Measurements from ENCODE around the gene FHIT.
"Not testable (repeated sequence)": the region's sequence is repeated elsewhere in the genome, so short reads cannot be mapped to it uniquely, and the experiment has no call there.

Gene FHIT

DNA sequence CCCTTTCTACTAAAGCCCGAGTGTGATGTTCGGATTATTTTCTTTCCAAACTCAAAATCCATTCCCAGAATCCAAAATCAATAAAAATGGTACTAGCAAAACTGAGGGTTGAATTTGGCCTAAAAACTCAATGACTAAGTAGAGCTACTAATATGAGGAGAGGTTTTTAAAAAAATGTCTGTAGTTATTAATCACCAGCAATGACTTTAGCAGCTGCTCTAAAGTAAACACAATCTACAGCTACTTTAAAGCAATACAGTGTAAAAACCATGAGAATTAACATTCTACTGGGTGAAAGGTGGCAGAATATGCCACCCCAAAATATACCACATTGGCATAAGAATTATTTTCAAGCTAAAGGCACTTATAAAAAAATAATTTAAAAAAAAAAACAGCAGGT is 23.5 kb downstream of the FHIT start:
- DNase-seq (ENCODE audit: low read depth, low spot score): no peak
- Histone ChIP-seq H3K9ac (ENCODE audit: insufficient read length, low read depth) (no peak overlapping the region), H3K9me3 (ENCODE audit: insufficient read depth, low read length) (no peaks in the 10 kb centered on the region), H3K4me3 (ENCODE audit: insufficient read length, low read depth) (no peak overlapping the region), H3K36me3 (ENCODE audit: insufficient read depth, insufficient read length, low read length) (no peaks in the 10 kb centered on the region), H3K4me1 (ENCODE audit: insufficient read depth, insufficient read length) (no peaks in the 10 kb centered on the region), H3K27me3 (ENCODE audit: insufficient read depth, insufficient read length) (no peaks in the 10 kb centered on the region)
- TF ChIP-seq ZNF274 (IDR thresholded peaks at IDR 0.05; ENCODE audit: low read depth, low read length) (no peak), YY1 (IDR thresholded peaks at IDR 0.05; ENCODE audit: insufficient read depth, insufficient read length) (no peak), SUZ12 (IDR thresholded peaks at IDR 0.05; ENCODE audit: extremely low read depth, insufficient read depth, insufficient read length) (no peak)

DNA sequence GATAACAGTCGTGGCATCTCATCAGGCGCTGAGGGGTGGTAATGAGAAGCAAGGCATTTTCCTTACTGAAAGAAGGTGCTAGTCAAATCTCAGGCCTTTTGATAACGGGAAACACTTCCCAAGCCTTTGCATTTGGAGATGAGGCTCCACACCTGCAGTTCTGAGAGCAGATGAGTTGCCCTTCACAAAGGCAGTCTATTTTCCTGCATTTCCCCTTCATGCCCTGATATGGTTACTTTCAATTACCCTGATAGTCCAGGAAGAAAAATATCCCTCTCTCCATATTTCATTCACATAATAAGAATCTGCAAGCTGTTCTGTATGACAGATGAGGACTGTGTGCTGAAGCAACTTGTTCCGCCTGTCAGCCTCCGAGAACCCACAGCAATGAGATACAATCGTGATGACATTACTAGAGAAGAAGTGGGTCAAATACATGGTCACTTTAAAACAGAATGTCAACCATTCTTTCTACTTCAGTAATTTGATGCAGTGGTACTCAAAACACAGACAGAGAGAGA is 25.0 kb downstream of the FHIT start:
- no peaks in the 10 kb centered on the region for H3K36me3 ChIP-seq (ENCODE audit: insufficient read depth, insufficient read length, low read length)
- H3K4me3 ChIP-seq (ENCODE audit: insufficient read length, low read depth): no peak overlapping the region
- no peaks in the 10 kb centered on the region for H3K27me3 ChIP-seq (ENCODE audit: insufficient read depth, insufficient read length)
- no peaks in the 10 kb centered on the region for H3K4me1 ChIP-seq (ENCODE audit: insufficient read depth, insufficient read length)
- no peaks in the 10 kb centered on the region for H3K9me3 ChIP-seq (ENCODE audit: insufficient read depth, low read length)
- H3K9ac ChIP-seq (ENCODE audit: insufficient read length, low read depth): no peak overlapping the region
- no peak for DNase-seq (ENCODE audit: low read depth, low spot score)
- TF ChIP-seq SUZ12 (IDR thresholded peaks at IDR 0.05; ENCODE audit: extremely low read depth, insufficient read depth, insufficient read length) (no peak), ZNF274 (IDR thresholded peaks at IDR 0.05; ENCODE audit: low read depth, low read length) (no peak), YY1 (IDR thresholded peaks at IDR 0.05; ENCODE audit: insufficient read depth, insufficient read length) (no peak)

DNA sequence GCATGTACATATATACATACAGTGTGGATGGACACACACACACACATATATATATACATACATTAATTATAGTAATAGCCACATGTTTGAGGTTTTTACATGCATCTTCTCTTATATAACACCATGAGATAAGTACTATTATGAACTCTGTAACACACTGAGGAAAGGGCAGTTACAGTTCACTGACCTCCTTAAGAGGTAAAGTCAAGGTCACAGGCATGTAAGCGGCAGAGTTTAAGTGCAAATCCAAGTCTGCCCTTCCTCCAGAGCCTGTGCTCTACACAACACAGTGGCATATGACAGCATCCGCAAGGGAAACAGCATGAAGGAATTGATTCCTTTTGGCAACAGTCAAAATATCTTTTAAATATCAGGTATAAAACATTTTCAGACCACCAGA is 26.4 kb downstream of the FHIT start:
- H3K36me3 ChIP-seq (ENCODE audit: insufficient read depth, insufficient read length, low read length): no peaks in the 10 kb centered on the region
- H3K9ac ChIP-seq (ENCODE audit: insufficient read length, low read depth): no peak overlapping the region
- no peaks in the 10 kb centered on the region for H3K9me3 ChIP-seq (ENCODE audit: insufficient read depth, low read length)
- DNase-seq (ENCODE audit: low read depth, low spot score): no peak
- H3K4me3 ChIP-seq (ENCODE audit: insufficient read length, low read depth): no peak overlapping the region
- no peaks in the 10 kb centered on the region for H3K27me3 ChIP-seq (ENCODE audit: insufficient read depth, insufficient read length)
- H3K4me1 ChIP-seq (ENCODE audit: insufficient read depth, insufficient read length): no peaks in the 10 kb centered on the region
- TF ChIP-seq ZNF274 (IDR thresholded peaks at IDR 0.05; ENCODE audit: low read depth, low read length): no peak
- TF ChIP-seq YY1 (IDR thresholded peaks at IDR 0.05; ENCODE audit: insufficient read depth, insufficient read length): no peak
- no peak for TF ChIP-seq SUZ12 (IDR thresholded peaks at IDR 0.05; ENCODE audit: extremely low read depth, insufficient read depth, insufficient read length)

DNA sequence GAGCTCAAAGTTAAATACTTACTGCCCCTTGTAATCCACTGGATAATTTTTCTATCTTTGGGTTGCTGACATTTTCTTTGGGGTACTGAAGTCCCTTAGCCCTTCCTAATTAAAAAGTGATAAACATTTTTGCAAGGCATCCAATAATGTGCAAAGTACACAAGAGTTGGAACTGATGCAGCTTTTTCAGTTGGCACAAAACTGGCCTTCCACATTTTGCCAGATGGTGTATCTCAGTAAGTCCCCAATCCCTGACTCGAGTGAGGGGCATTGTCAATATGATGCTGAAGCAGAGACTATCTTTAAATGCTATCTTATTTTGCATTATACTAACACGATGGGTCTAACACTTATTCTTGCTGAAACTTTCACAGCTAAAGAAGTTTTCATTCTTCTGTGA is 27.8 kb downstream of the FHIT start:
- DNase-seq (ENCODE audit: low read depth, low spot score): no peak
- Histone ChIP-seq H3K27me3 (ENCODE audit: insufficient read depth, insufficient read length) (no peaks in the 10 kb centered on the region), H3K4me1 (ENCODE audit: insufficient read depth, insufficient read length) (no peaks in the 10 kb centered on the region), H3K4me3 (ENCODE audit: insufficient read length, low read depth) (no peak overlapping the region), H3K36me3 (ENCODE audit: insufficient read depth, insufficient read length, low read length) (no peaks in the 10 kb centered on the region), H3K9me3 (ENCODE audit: insufficient read depth, low read length) (no peaks in the 10 kb centered on the region), H3K9ac (ENCODE audit: insufficient read length, low read depth) (no peak overlapping the region)
- TF ChIP-seq YY1 (IDR thresholded peaks at IDR 0.05; ENCODE audit: insufficient read depth, insufficient read length) (no peak), ZNF274 (IDR thresholded peaks at IDR 0.05; ENCODE audit: low read depth, low read length) (no peak), SUZ12 (IDR thresholded peaks at IDR 0.05; ENCODE audit: extremely low read depth, insufficient read depth, insufficient read length) (no peak)

DNA sequence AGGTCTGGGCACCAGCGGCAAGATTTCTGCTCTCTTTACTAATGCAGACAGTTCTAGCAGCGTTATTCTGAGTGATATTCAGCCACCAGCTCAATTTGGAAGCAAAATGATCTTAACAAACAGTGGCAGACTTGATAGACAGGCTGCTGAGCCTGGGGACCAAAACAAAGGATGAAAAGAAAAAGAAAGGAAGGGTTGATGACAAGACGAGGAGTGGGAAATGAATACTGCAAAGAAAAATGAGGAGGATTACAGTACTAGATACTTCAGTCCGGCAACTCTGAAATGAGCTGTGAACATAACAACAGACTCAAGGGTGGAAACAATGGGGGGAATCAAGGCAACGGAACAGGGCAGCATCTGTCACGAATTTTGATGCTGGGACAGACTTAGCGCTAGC is 28.8 kb downstream of the FHIT start:
- H3K4me1 ChIP-seq (ENCODE audit: insufficient read depth, insufficient read length): no peaks in the 10 kb centered on the region
- no peaks in the 10 kb centered on the region for H3K36me3 ChIP-seq (ENCODE audit: insufficient read depth, insufficient read length, low read length)
- TF ChIP-seq SUZ12 (IDR thresholded peaks at IDR 0.05; ENCODE audit: extremely low read depth, insufficient read depth, insufficient read length): no peak
- no peak for TF ChIP-seq YY1 (IDR thresholded peaks at IDR 0.05; ENCODE audit: insufficient read depth, insufficient read length)
- TF ChIP-seq ZNF274 (IDR thresholded peaks at IDR 0.05; ENCODE audit: low read depth, low read length): no peak
- H3K27me3 ChIP-seq (ENCODE audit: insufficient read depth, insufficient read length): no peaks in the 10 kb centered on the region
- H3K9ac ChIP-seq (ENCODE audit: insufficient read length, low read depth): no peak overlapping the region
- no peak for DNase-seq (ENCODE audit: low read depth, low spot score)
- peaks cover under 1% of the 10 kb centered on the region; the same call in 1 of the 2 replicates for H3K9me3 ChIP-seq (ENCODE audit: insufficient read depth, low read length)
- H3K4me3 ChIP-seq (ENCODE audit: insufficient read length, low read depth): no peak overlapping the region

DNA sequence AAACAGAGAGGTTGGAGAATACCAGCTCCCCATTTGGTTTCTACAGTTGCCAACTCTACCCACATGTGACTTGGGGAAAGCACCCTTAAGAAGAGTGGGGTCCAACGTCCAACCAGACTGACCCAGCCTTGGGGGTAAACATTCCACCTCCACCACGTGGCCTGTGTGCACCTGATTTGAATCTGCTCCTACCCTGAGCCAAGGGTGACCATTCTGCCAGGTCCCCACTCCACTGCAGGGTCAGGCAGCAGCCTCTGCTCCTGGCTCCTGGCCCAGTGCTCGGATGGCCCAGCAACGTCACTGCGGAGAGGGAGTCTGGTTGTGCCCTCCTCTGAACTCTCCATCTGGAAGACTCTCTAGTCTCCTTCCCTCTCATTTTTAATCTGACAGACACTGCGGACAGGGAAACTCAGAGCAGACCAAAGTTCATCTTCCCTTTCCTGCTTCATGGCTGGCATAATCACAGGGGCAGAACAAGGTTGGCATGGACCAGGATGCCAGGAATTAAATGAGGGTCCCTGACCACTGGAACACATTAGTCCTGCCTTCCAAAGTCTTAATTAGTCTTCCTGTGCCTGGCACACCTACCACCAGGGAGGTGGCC is 29.4 kb downstream of the FHIT start:
- TF ChIP-seq SUZ12 (IDR thresholded peaks at IDR 0.05; ENCODE audit: extremely low read depth, insufficient read depth, insufficient read length) (no peak), ZNF274 (IDR thresholded peaks at IDR 0.05; ENCODE audit: low read depth, low read length) (no peak), YY1 (IDR thresholded peaks at IDR 0.05; ENCODE audit: insufficient read depth, insufficient read length) (no peak)
- H3K27me3 ChIP-seq (ENCODE audit: insufficient read depth, insufficient read length): no peaks in the 10 kb centered on the region
- H3K4me3 ChIP-seq (ENCODE audit: insufficient read length, low read depth): no peak overlapping the region
- no peak overlapping the region for H3K9ac ChIP-seq (ENCODE audit: insufficient read length, low read depth)
- H3K36me3 ChIP-seq (ENCODE audit: insufficient read depth, insufficient read length, low read length): no peaks in the 10 kb centered on the region
- H3K9me3 ChIP-seq (ENCODE audit: insufficient read depth, low read length): peaks cover 5% of the 10 kb centered on the region; the same call in 1 of the 2 replicates
- DNase-seq (ENCODE audit: low read depth, low spot score): no peak
- no peaks in the 10 kb centered on the region for H3K4me1 ChIP-seq (ENCODE audit: insufficient read depth, insufficient read length)

DNA sequence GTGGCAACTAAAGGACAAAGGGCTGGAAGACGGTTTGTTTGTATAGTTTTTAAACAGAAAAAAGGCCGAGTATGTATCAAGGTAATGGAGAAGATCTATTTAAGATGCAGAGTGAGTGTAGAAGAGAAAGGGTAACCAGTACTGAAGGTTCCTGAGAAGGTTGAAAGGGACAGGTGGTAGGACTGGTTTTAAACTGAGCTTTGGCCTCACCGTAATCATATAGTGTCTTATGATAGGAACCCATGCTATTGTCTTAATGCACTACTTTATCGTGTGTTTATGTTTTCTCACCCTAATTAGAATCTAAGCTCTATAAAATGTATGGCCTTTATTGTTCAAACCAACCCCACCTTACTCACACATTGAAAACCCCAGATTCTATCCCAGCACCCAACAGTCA is 32.7 kb downstream of the FHIT start:
- TF ChIP-seq YY1 (IDR thresholded peaks at IDR 0.05; ENCODE audit: insufficient read depth, insufficient read length) (no peak), SUZ12 (IDR thresholded peaks at IDR 0.05; ENCODE audit: extremely low read depth, insufficient read depth, insufficient read length) (no peak), ZNF274 (IDR thresholded peaks at IDR 0.05; ENCODE audit: low read depth, low read length) (no peak)
- H3K27me3 ChIP-seq (ENCODE audit: insufficient read depth, insufficient read length): no peaks in the 10 kb centered on the region
- no peak overlapping the region for H3K4me3 ChIP-seq (ENCODE audit: insufficient read length, low read depth)
- DNase-seq (ENCODE audit: low read depth, low spot score): no peak
- H3K36me3 ChIP-seq (ENCODE audit: insufficient read depth, insufficient read length, low read length): no peaks in the 10 kb centered on the region
- H3K4me1 ChIP-seq (ENCODE audit: insufficient read depth, insufficient read length): no peaks in the 10 kb centered on the region
- H3K9me3 ChIP-seq (ENCODE audit: insufficient read depth, low read length): peaks cover 5% of the 10 kb centered on the region; the same call in 1 of the 2 replicates
- no peak overlapping the region for H3K9ac ChIP-seq (ENCODE audit: insufficient read length, low read depth)

DNA sequence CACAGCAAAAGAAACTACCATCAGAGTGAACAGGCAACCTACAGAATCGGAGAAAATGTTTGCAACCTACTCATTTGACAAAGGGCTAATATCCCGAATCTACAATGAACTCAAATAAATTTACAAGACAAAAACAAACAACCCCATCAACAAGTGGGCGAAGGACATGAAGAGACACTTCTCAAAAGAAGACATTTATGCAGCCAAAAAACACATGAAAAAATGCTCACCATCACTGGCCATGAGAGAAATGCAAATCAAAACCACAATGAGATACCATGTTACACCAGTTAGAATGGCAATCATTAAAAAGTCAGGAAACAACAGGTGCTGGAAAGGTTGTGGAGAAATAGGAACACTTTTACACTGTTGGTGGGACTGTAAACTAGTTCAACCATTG is 35.1 kb downstream of the FHIT start:
- H3K4me3 ChIP-seq (ENCODE audit: insufficient read length, low read depth); H3K4me1 ChIP-seq (ENCODE audit: insufficient read depth, insufficient read length); DNase-seq (ENCODE audit: low read depth, low spot score); H3K27me3 ChIP-seq (ENCODE audit: insufficient read depth, insufficient read length); H3K9me3 ChIP-seq (ENCODE audit: insufficient read depth, low read length); H3K36me3 ChIP-seq (ENCODE audit: insufficient read depth, insufficient read length, low read length); H3K9ac ChIP-seq (ENCODE audit: insufficient read length, low read depth): not testable (repeated sequence)
